ENCODE data around the gene EXOC6B.

Gene EXOC6B

DNA sequence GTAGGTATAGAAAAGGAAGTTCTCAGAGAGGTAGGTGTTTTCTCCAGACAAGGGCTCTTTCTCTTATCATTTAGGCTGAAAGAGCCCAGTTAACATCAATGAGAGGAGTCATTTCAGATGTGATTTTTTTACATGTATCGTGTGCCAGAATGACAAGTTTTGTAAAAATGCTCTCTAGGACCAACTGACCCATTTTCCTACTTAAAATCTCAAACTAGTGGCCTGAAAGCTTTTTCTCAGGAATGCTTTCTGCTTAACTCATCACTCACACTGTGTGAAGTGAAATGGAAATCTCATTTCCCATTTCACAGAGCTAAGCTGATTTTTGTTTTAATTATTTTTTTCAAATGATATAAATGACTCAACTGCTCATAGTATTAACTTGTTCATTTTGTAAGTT, 549.5 kb downstream of the EXOC6B start:
- Histone ChIP-seq H3K4me1 (ENCODE audit: low read length) (no peaks in the 10 kb centered on the region), H3K27me3 (replicated peaks; ENCODE audit: insufficient read depth, low read length) (no peaks in the 10 kb centered on the region), H3K27ac (ENCODE audit: low read length) (no peak overlapping the region), H3F3A (ENCODE audit: insufficient read depth, low read length) (no peaks in the 10 kb centered on the region), H3K9me3 (replicated peaks; ENCODE audit: insufficient read depth, low read length) (no peaks in the 10 kb centered on the region), H3K9me2 (replicated peaks; ENCODE audit: insufficient read depth, low read length) (no peaks in the 10 kb centered on the region), H4K20me1 (ENCODE audit: insufficient read depth, low read length) (no peaks in the 10 kb centered on the region), H3K4me2 (ENCODE audit: low read depth, low read length) (no peak overlapping the region), H2AFZ (ENCODE audit: low read length) (no peak overlapping the region), H3K9ac (ENCODE audit: low read length) (no peak overlapping the region), H3K79me2 (ENCODE audit: low read length) (no peaks in the 10 kb centered on the region), H3K4me3 (ENCODE audit: low read length) (no peak overlapping the region), H3K36me3 (replicated peaks; ENCODE audit: insufficient read depth, low read length) (no peaks in the 10 kb centered on the region)
- TF ChIP-seq EZH2 (optimal IDR thresholded peaks at IDR 0.05; ENCODE audit: low read depth, low read length) (no peak), EZH2phosphoT487 (IDR thresholded peaks at IDR 0.05; ENCODE audit: low read length) (no peak)
- TF ChIP-seq, protein P1, sequence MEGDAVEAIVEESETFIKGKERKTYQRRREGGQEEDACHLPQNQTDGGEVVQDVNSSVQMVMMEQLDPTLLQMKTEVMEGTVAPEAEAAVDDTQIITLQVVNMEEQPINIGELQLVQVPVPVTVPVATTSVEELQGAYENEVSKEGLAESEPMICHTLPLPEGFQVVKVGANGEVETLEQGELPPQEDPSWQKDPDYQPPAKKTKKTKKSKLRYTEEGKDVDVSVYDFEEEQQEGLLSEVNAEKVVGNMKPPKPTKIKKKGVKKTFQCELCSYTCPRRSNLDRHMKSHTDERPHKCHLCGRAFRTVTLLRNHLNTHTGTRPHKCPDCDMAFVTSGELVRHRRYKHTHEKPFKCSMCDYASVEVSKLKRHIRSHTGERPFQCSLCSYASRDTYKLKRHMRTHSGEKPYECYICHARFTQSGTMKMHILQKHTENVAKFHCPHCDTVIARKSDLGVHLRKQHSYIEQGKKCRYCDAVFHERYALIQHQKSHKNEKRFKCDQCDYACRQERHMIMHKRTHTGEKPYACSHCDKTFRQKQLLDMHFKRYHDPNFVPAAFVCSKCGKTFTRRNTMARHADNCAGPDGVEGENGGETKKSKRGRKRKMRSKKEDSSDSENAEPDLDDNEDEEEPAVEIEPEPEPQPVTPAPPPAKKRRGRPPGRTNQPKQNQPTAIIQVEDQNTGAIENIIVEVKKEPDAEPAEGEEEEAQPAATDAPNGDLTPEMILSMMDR (IDR thresholded peaks at IDR 0.05; ENCODE audit: low read length), result no peak
- no peak for DNase-seq

DNA sequence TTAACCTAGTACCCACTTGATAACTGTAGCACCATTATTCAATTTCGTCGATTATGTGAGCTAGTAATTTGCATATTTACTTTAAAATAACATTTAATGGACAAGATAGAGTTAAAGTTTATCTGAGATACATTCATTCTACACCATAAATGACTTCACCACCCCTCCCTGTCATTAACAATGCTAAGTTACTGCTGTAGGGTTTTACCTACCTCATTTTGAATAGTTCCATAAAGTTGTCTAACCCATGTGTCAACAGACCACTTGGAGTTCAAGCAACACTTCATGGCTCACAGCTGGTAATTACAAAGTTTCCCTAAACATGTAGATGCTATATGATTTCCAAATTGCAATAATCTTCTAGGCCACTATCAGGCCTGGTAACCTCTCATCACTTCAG, 550.7 kb downstream of the EXOC6B start:
- Histone ChIP-seq H3K4me2 (ENCODE audit: low read depth, low read length) (no peak overlapping the region), H3K4me3 (ENCODE audit: low read length) (no peak overlapping the region), H3K27me3 (replicated peaks; ENCODE audit: insufficient read depth, low read length) (no peaks in the 10 kb centered on the region), H3K27ac (ENCODE audit: low read length) (no peak overlapping the region), H3K4me1 (ENCODE audit: low read length) (no peaks in the 10 kb centered on the region), H3K9ac (ENCODE audit: low read length) (no peak overlapping the region), H3K9me2 (replicated peaks; ENCODE audit: insufficient read depth, low read length) (no peaks in the 10 kb centered on the region), H4K20me1 (ENCODE audit: insufficient read depth, low read length) (no peaks in the 10 kb centered on the region), H3K36me3 (replicated peaks; ENCODE audit: insufficient read depth, low read length) (no peaks in the 10 kb centered on the region), H3K79me2 (ENCODE audit: low read length) (no peaks in the 10 kb centered on the region), H2AFZ (ENCODE audit: low read length) (no peak overlapping the region), H3F3A (ENCODE audit: insufficient read depth, low read length) (no peaks in the 10 kb centered on the region), H3K9me3 (replicated peaks; ENCODE audit: insufficient read depth, low read length) (no peaks in the 10 kb centered on the region)
- TF ChIP-seq, protein P1 (IDR thresholded peaks at IDR 0.05; ENCODE audit: low read length), result no peak
- TF ChIP-seq EZH2 (optimal IDR thresholded peaks at IDR 0.05; ENCODE audit: low read depth, low read length) (no peak), EZH2phosphoT487 (IDR thresholded peaks at IDR 0.05; ENCODE audit: low read length) (no peak)
- DNase-seq, result no peak

DNA sequence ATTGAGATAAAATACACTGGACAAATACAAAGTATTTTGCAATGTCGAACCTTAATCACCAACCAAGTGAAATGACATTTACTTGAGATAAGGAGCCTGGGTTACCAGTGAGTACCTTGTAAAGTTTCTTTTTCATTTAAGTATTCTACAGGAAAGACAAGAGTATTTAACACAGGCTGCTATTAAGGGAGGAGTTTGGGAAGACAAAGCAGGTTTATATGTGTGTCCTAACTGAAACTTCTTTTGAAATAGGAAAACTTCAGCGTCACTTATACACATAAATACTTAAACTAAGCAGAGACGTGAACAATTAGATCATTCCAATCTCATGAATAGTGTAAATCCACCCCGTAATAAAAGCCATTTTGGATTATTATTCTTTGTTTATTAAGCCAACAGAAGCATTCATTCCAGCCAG, 551.4 kb downstream of the EXOC6B start:
- no peaks in the 10 kb centered on the region for H3K27me3 ChIP-seq (replicated peaks; ENCODE audit: insufficient read depth, low read length)
- H3K79me2 ChIP-seq (ENCODE audit: low read length), result no peaks in the 10 kb centered on the region
- no peaks in the 10 kb centered on the region for H3F3A ChIP-seq (ENCODE audit: insufficient read depth, low read length)
- no peak overlapping the region for H3K4me3 ChIP-seq (ENCODE audit: low read length)
- no peaks in the 10 kb centered on the region for H3K9me3 ChIP-seq (replicated peaks; ENCODE audit: insufficient read depth, low read length)
- no peak overlapping the region for H3K27ac ChIP-seq (ENCODE audit: low read length)
- no peak for DNase-seq
- no peaks in the 10 kb centered on the region for H3K36me3 ChIP-seq (replicated peaks; ENCODE audit: insufficient read depth, low read length)
- H4K20me1 ChIP-seq (ENCODE audit: insufficient read depth, low read length), result no peaks in the 10 kb centered on the region
- no peak overlapping the region for H3K9ac ChIP-seq (ENCODE audit: low read length)
- no peak overlapping the region for H3K4me2 ChIP-seq (ENCODE audit: low read depth, low read length)
- no peaks in the 10 kb centered on the region for H3K9me2 ChIP-seq (replicated peaks; ENCODE audit: insufficient read depth, low read length)
- no peak overlapping the region for H2AFZ ChIP-seq (ENCODE audit: low read length)
- H3K4me1 ChIP-seq (ENCODE audit: low read length), result no peaks in the 10 kb centered on the region
- no peak for TF ChIP-seq EZH2 (optimal IDR thresholded peaks at IDR 0.05; ENCODE audit: low read depth, low read length)
- TF ChIP-seq EZH2phosphoT487 (IDR thresholded peaks at IDR 0.05; ENCODE audit: low read length), result no peak
- TF ChIP-seq, protein P1 (IDR thresholded peaks at IDR 0.05; ENCODE audit: low read length), result no peak

Measured in MM.1S (cell line).